Tongue (tissue), 2 donors: Measurements from ENCODE around the gene ADAMTS3. TPM values are rescaled to one million over a fixed set of nuclear protein-coding genes. Genes with fewer than 3 reads are reported as not detected.

Source experiments
- DNase-seq: peaks from one replicate; pipeline ENCODE4 v3.0.0-alpha.2; 2015
- total RNA-seq: library from RNA; depleted of rRNA; stranded (reverse); fragments of >200 nt; gene quantifications from one replicate; pipeline ENCODE4 v1.2.3, GENCODE V29; 2014

Gene ADAMTS3
- total RNA-seq, 1 donor from 2014 or later: 2.8 TPM

DNA sequence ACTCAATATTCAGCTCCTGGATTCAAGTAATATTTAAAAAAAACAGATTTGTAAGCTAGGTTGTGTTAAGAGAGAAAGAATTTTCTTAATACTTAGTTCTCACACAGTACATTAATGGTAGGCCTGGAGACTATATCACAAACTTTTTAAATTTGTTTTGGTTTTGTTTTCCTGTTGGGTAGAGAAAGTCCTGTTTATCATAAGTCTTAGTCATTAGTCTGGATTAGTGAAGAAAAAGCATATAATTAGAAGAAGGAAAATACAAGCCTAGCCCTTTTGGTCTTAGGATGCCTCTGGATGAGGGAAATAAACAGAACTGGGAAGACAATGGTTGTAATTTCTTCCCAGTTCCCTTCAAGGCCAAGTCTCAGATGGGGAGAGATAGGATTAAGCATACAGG lies 163.6 kb downstream of the ADAMTS3 start:
- no peak for DNase-seq

DNA sequence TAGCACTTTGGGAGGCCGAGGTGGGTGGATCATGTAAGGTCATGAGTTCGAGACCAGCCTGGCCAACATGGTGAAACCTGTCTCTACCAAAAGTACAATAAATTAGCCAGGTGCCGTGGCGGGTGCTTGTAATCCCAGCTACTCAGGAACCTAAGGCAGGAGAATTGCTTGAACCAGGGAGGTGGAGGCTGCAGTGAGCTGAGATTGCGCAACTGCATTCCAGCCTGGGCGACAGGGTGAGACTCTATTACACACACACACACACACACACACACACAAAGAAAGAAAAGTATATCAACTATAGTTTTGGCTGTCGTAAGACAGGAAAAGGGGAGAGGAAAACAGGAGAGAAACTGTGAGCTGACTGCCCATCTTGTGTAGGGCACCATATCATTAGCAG lies 171.7 kb downstream of the ADAMTS3 start:
- no peak for DNase-seq

GRCh38 chr4:72394012-72394663 lies 174.9 kb downstream of the ADAMTS3 start:
- DNase-seq: no peak

DNA sequence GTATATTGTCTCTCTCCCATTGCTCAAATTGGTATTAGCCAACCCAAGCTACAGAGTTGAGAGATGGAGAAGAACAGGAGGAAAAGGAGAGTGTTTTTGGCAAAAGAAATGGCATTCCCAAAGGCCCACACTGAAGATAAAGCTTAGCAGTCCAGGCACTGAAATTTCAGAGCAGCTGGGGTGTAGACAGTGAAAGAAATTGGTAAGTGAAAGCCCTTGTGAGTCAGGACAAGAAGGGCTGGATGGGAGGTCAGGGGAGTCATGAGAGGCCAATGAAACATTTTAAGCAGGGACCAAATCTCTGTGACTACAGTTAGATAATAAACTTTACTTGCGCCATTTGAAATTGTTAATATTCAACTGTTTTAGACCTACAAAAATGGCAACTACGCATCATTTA lies 177.7 kb downstream of the ADAMTS3 start:
- DNase-seq: no peak

DNA sequence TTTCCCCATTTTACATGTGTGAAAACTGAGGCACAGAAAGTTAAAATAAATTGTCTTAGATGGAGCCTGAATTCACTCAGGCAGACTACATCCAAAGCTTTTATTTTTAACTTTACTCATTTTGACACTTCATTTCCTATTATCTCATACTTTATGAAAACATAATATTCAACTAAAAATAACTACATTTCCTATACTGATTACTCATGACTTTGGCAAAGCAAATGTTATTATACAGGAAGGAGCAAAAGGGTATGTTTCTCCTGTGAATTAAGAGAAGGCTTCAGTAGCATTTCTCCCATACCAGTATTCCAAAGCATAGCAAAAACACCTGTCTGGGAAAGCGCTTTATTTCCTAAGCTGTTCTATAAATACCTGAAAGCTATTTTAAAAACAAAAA lies 178.6 kb downstream of the ADAMTS3 start:
- DNase-seq: peak; percentile 50

GRCh38 chr4:72388521-72388920 lies 180.5 kb downstream of the ADAMTS3 start:
- no peak for DNase-seq

DNA sequence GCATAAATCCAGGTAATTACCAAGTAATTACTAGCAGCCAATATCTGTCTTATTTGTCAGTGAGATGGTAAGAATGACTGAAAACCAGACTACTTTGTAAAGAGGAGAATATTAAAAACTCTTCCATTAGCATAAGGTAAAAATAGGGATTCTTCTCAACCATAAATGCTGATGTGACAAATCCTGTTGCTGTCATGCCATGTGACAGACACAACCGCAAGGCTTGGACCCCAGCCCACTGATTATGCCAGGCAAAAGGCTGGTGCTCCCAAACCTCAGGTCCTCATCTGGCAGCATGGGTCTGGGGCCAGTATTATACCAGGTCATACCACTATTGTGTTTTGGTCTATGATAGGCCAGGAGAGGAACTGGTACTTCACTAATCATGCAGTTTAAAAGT lies 181.1 kb downstream of the ADAMTS3 start:
- no peak for DNase-seq

DNA sequence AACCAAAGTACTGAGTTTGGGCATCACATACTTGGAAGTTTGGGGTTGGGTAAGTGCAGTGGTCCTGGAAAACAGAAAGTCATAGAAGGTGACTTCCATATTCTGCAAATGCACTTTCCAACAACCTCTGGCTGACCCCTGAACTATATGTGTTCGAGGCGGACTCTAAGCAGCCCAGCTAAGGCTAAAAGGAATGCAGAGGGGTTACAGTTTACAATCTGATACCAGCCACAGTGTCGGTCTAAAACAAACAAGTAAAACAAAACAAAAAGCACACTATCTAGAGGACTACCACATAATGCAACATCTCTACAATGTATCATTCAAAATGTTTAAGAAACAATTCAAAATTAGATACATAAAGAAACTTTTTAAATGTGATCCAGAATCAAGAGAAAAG lies 185.6 kb downstream of the ADAMTS3 start:
- no peak for DNase-seq

GRCh38 chr4:72378901-72379300 lies 190.1 kb downstream of the ADAMTS3 start:
- no peak for DNase-seq

DNA sequence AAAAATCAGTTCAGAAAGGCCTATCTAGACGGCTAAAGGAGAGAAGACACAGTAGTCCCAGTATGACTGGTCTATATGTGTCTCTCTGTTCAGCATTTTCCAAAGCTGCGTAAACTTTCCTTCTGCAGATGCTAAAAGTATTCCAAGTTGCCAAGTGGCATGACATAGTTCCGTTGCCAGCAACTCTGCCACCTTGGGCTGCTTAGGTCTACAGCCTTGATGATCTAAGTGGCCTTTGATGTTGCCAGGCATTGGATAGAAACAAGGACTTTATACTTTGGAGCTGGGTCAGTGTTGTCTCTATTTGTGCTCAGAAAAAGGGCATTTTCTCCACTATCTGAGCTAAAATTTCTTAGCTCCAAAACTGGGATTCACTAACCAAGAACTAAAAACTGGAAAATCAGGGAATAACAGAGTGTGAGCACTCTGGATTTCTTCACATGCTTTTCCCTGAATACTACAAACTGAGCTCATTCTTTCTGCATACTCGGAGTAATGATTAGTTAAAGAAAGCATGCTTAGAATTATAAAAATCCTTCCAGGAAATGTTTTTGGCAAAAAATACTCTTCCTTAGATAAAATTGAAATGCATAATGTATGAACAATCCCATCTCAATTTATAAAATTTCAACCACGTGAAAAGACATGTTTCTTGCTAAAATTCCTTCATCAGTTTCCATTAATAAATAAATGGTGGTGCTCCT lies 191.4 kb downstream of the ADAMTS3 start:
- DNase-seq: no peak

- no peak for DNase-seq
Measured at GRCh38 chr4:72376901-72377300, 192.1 kb downstream of the ADAMTS3 start.

GRCh38 chr4:72375073-72375736 lies 193.8 kb downstream of the ADAMTS3 start:
- DNase-seq: no peak

GRCh38 chr4:72374159-72374558 lies 194.9 kb downstream of the ADAMTS3 start:
- DNase-seq: no peak

- DNase-seq: no peak
Measured at GRCh38 chr4:72366601-72367000, 202.4 kb downstream of the ADAMTS3 start.

GRCh38 chr4:72365981-72366380 lies 203.0 kb downstream of the ADAMTS3 start:
- DNase-seq: no peak

- DNase-seq: no peak
Measured at GRCh38 chr4:72365016-72365415, 204.0 kb downstream of the ADAMTS3 start.

DNA sequence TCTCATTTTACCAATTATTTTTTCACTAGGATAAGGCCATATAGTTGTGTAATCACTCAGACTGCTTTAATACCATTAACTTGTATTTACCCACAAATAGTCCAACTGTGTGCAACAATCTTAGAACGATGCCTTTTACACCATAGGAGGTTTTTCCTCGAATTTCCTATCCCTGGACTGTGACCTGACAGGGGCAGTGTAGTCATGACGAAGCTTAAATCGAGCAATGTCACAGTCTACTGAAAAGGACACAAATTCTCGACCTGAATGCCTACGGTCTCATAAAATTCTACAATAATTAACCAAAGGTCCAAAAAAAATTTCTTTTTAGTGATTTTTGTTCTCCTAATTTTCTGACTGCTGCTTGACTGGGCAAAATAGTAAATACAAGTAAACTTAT lies 208.9 kb downstream of the ADAMTS3 start:
- no peak for DNase-seq

- no peak for DNase-seq
Measured at GRCh38 chr4:72358483-72358882, 210.5 kb downstream of the ADAMTS3 start.

- no peak for DNase-seq
Measured at GRCh38 chr4:72357908-72358307, 211.1 kb downstream of the ADAMTS3 start.

GRCh38 chr4:72352711-72353110 lies 216.3 kb downstream of the ADAMTS3 start:
- DNase-seq: no peak

DNA sequence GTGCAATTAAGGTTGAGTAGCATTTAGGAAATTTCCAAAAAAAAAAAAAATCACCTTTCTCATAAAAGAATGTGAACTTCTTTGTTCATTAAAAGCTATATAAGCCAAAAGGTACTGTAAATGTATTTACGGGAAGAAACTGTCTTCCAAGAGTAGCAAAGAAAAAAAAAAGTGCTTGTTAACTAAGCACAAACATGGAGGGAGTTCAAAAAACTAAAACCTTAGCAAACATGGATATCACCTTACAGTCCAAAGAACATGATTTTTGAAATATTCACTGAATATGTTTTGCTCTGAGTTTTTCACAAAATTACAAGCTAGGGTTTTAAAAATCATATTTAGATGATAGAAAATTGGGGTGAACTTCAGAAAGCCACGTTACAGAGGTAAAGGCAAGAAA lies 217.5 kb downstream of the ADAMTS3 start:
- DNase-seq: peak; percentile 10

DNA sequence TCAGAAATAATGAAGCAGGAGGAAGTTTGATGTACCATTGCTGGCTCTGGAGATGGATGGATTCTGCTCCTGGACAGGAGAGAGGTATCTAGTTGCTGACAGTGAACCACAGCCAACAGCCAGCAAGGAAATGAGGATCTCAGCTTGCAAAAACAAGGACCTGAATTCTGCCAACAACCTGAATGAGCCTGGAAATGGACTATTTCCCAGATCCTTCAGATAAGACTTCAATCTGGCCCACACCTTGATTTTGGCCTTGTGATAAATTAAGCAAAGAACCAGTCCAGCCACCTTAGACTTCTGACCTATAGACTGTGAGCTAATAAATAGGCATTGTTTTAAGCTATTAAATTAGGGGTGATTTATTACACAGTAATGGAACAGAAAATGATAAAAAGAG lies 220.3 kb downstream of the ADAMTS3 start:
- no peak for DNase-seq

DNA sequence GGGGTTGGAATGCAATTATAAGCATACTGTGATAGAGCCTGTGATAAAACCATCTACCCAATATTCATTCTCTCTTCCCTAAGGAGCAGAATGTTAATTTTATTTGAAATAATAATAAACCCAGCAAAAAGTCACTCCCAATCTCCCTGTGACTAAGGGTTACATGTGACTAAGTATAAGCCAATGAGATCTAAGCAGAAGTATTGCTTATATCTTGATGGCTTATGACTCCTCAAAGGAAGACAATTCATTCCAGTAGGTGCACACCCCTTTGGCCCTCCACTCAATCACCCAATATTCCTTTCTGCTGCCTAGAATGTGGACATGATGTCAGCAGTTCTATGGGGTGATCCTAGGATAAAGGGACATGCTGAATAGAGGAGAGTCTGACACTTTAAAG lies 224.6 kb downstream of the ADAMTS3 start:
- no peak for DNase-seq

DNA sequence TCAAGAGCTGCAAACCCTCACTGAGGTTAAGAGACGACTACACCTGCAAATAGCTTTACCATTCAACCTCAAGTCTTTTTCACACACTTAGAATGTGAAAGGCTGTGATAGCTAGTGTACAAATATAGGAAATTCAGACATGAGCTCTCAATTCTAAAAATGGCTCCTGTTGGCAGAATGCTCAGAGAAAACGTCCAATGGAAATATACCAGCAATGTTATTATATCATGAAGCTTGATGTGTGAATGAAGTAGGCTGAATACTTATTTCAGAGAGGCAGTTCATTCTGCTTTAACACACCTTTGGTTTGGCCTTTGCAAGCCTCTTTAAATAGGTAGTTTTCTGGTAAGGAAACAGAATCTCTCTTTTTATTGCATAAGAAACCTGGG lies 227.6 kb downstream of the ADAMTS3 start:
- DNase-seq: peak; percentile 16
